ENCODE results near the gene SDK2.

Gene SDK2

GRCh38 chr17:73562896-73563295 is 81.3 kb downstream of the SDK2 start:
- Histone ChIP-seq H3K4me3 (ENCODE audit: low read depth, low read length) (no peak overlapping the region), H3K27me3 (no peaks in the 10 kb centered on the region; the same call in 1 of the 2 replicates), H3K36me3 (no peaks in the 10 kb centered on the region), H3K9me3 (no peaks in the 10 kb centered on the region), H3K4me1 (no peaks in the 10 kb centered on the region)
- no peak for DNase-seq
- TF ChIP-seq CTCF (IDR thresholded peaks at IDR 0.05; ENCODE audit: low read depth, low read length), result no peak

DNA sequence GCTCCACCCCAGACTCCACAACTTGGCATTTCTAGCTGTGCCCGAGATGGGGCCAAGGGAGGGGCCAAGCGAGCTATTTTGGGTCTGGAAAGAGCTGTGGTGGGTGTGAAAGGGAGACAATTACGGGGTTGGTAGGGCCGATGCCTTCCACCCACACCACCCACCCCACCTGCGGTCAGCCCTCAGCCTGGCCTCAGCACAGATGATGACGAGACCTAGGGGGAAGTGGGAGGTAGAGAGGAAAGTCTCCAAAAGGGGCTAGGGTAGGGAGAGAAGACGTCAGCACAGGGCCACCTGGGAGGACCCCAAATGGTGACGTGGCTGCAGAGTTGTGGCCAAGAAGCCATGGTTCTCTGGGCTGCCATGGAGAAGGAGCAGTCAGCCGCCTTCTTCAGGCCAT is 83.1 kb downstream of the SDK2 start:
- H3K27me3 ChIP-seq, result no peaks in the 10 kb centered on the region; the same call in none of the 2 replicates
- H3K36me3 ChIP-seq, result no peaks in the 10 kb centered on the region
- TF ChIP-seq CTCF (IDR thresholded peaks at IDR 0.05; ENCODE audit: low read depth, low read length), result no peak
- no peaks in the 10 kb centered on the region for H3K4me1 ChIP-seq
- DNase-seq, result no peak
- H3K4me3 ChIP-seq (ENCODE audit: low read depth, low read length), result no peak overlapping the region
- H3K9me3 ChIP-seq, result no peaks in the 10 kb centered on the region

DNA sequence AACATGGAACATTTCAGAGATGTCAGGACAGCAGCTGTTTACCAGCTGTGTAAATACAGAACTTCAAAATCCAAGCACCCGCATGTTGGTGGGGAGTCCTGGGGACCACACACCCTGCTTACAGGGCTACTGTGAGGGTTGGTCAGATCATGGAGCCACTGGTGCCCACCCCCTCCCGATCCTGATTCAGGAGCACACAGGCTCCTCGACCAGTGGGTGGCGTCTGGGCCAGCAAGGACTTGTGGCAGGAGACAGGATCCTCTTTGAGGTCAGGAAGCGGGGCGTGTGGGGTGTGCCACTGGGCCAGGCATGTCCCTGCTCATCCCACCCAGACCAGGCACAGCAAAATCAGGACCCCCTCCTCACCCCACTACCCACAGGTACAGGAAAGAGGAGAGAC is 83.6 kb downstream of the SDK2 start:
- peak; percentile 24; the same call in 1 of the 2 replicates for TF ChIP-seq CTCF (IDR thresholded peaks at IDR 0.05; ENCODE audit: low read depth, low read length)
- no peak for DNase-seq
- Histone ChIP-seq H3K9me3 (no peaks in the 10 kb centered on the region), H3K27me3 (no peaks in the 10 kb centered on the region; the same call in none of the 2 replicates), H3K4me1 (no peaks in the 10 kb centered on the region), H3K36me3 (no peaks in the 10 kb centered on the region), H3K4me3 (ENCODE audit: low read depth, low read length) (no peak overlapping the region)

GRCh38 chr17:73559532-73559931 is 84.7 kb downstream of the SDK2 start:
- TF ChIP-seq CTCF (IDR thresholded peaks at IDR 0.05; ENCODE audit: low read depth, low read length), result no peak

DNA sequence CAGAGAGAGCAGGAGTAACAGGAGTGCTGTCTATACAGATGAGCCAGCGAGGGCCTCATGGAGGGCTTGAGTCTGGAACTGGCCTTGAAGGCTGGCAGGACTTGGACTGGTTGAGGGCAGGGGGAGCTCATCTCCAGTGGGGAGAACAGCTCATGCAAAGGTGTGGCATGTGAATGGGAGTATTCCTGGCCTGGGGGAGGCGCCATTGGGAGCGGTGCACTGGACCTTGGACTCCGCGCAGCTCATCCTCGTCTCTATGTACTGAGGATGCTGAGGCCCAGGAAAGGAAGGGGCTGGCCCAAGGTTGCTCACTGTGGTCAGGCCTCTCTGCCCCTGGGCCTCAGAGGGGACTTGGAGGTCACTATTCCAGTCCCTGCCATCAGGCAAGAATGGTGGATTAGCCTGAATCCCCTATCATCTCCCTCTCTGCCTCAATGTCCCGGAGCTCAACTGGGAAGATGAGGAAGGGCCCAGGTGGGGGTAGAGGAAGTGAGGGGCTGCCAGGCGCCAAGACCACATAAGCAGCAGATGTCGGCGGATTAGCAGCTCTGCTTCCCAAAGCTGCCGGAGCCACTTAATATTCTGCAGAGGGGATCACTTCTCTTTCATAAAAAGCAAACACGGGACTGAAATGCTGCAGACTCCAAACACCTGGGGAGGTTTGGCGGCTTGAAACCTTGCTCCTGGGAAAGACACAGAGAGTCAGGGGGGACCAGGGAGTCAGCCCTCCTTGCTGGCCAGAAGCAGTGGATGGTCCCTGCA is 88.9 kb downstream of the SDK2 start:
- no peak for DNase-seq
- TF ChIP-seq CTCF (IDR thresholded peaks at IDR 0.05; ENCODE audit: low read depth, low read length), result no peak
- Histone ChIP-seq H3K27me3 (no peaks in the 10 kb centered on the region; the same call in none of the 2 replicates), H3K9me3 (no peaks in the 10 kb centered on the region), H3K36me3 (no peaks in the 10 kb centered on the region), H3K4me3 (ENCODE audit: low read depth, low read length) (no peak overlapping the region), H3K4me1 (no peaks in the 10 kb centered on the region)

More at GRCh38 chr17:73559532-73559931, 84.7 kb downstream of the SDK2 start:
- H3K36me3 ChIP-seq, result no peaks in the 10 kb centered on the region
- H3K4me3 ChIP-seq (ENCODE audit: low read depth, low read length), result no peak overlapping the region
- no peaks in the 10 kb centered on the region for H3K4me1 ChIP-seq
- no peaks in the 10 kb centered on the region; the same call in none of the 2 replicates for H3K27me3 ChIP-seq
- no peak for DNase-seq
- H3K9me3 ChIP-seq, result no peaks in the 10 kb centered on the region

GRCh38 chr17:73554498-73554897 is 89.7 kb downstream of the SDK2 start:
- no peak for DNase-seq
- Histone ChIP-seq H3K36me3 (no peaks in the 10 kb centered on the region), H3K4me3 (ENCODE audit: low read depth, low read length) (no peak overlapping the region), H3K27me3 (no peaks in the 10 kb centered on the region; the same call in 1 of the 2 replicates), H3K9me3 (no peaks in the 10 kb centered on the region), H3K4me1 (no peaks in the 10 kb centered on the region; the same call in 1 of the 2 replicates)
- no peak for TF ChIP-seq CTCF (IDR thresholded peaks at IDR 0.05; ENCODE audit: low read depth, low read length)
